Aorta (tissue), 5 donors: ENCODE results near the gene CERS1. TPM values are rescaled to one million over a fixed set of nuclear protein-coding genes. Genes with fewer than 3 reads are reported as not detected.

Experiments used
- ATAC-seq: fragments of 200-7000 bp; cut with Tn5 transposase; one replicate; pipeline ENCODE4 v1.9.1; 2022; ENCODE audit warnings: moderate library complexity; ENCODE audit not compliant: low FRiP score
- DNase-seq, 2 donors: peaks; one replicate each; pipeline ENCODE4 v3.0.0-alpha.2; 2020
- H3K27ac ChIP-seq, 2 donors: one replicate each; pipeline ENCODE4 v1.5.1; 2013; ENCODE audit warnings: low read length in 2 of 2, mild to moderate bottlenecking in 2 of 2, moderate library complexity in 2 of 2, control low read depth in 1 of 2, inconsistent platforms in 1 of 2, low read depth in 1 of 2
- H3K27me3 ChIP-seq, 2 donors: one replicate each; pipeline ENCODE4 v1.6.1; 2013; ENCODE audit warnings: control low read depth in 1 of 2, low read length in 1 of 2, mild to moderate bottlenecking in 1 of 2, moderate library complexity in 1 of 2; ENCODE audit not compliant: insufficient read depth in 2 of 2, control insufficient read depth in 1 of 2
- H3K36me3 ChIP-seq, 2 donors: one replicate each; pipeline ENCODE4 v1.6.1; 2013; ENCODE audit warnings: control low read depth in 1 of 2, low read length in 1 of 2, mild to moderate bottlenecking in 1 of 2; ENCODE audit not compliant: insufficient read depth in 2 of 2, control insufficient read depth in 1 of 2
- H3K4me1 ChIP-seq, 2 donors: one replicate each; pipeline ENCODE4 v1.6.1; 2013; ENCODE audit warnings: low read length in 2 of 2, control low read depth in 1 of 2, mild to moderate bottlenecking in 1 of 2, moderate library complexity in 1 of 2; ENCODE audit not compliant: insufficient read depth in 2 of 2, control insufficient read depth in 1 of 2
- H3K4me3 ChIP-seq, 2 donors: one replicate each; pipeline ENCODE4 v1.5.1; 2013; ENCODE audit warnings: low read length in 2 of 2, control low read depth in 1 of 2, mild to moderate bottlenecking in 1 of 2
- H3K9me3 ChIP-seq: one replicate; pipeline ENCODE4 v1.6.1; 2013; ENCODE audit warnings: mild to moderate bottlenecking, low read length; ENCODE audit not compliant: control insufficient read depth
- WGBS, 2 donors: extraction: QIAGEN DNeasy Blood & Tissue Kit; methylation state at CpG; one replicate each; pipeline ENCODE4 v1.1.7; 2013; 5-methylcytosine and 5-hydroxymethylcytosine counted together
- intact Hi-C, 2 donors: fragments of 100-400 bp; cut with DNase I; formaldehyde crosslinking; loops; one replicate each; pipeline versions ENCODE4 v1.14.2 to v1.15.0; 2022
- long read RNA-seq, 2 donors: library from polyadenylated mRNA; unstranded; transcript quantifications; one replicate each; pipeline ENCODE4 v2.0.0, GENCODE V29; 2020 to 2021
- polyA plus RNA-seq, 2 donors: library from polyadenylated mRNA; stranded (reverse); fragments of 200-250 nt; gene quantifications; one replicate each; pipeline ENCODE4 v1.2.3, GENCODE V29; 2013
- total RNA-seq, 2 donors: library from RNA; stranded (reverse); fragmentation: NEBNext Ultra II Directional; extraction: Animal tissue kit (Norgen Biotek cat#: 25700); gene quantifications; one replicate each; pipeline ENCODE4 v1.2.1, GENCODE V29; 2021
- donor health status: healthy with polysubstance abuse.
- donor health status: Bipolar disorder and iron deficiency.
- donor health status: DM: no; HTN: no; CAD: no.
- donor health status: DM: no; HTN: no; CAD: no.
- donor health status: DM: yes; HTN: yes; CAD: no.

CERS1 gene, protein sequence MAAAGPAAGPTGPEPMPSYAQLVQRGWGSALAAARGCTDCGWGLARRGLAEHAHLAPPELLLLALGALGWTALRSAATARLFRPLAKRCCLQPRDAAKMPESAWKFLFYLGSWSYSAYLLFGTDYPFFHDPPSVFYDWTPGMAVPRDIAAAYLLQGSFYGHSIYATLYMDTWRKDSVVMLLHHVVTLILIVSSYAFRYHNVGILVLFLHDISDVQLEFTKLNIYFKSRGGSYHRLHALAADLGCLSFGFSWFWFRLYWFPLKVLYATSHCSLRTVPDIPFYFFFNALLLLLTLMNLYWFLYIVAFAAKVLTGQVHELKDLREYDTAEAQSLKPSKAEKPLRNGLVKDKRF
- total RNA-seq: 1 to 10 TPM in 1 of 2 donors, under 1 TPM in 1; 0.49 to 3.3 TPM
- polyA plus RNA-seq: 1 to 10 TPM in 1 of 2 donors, under 1 TPM in 1; 0.51 to 1.3 TPM
- long read RNA-seq, donor 1, partial matches to known transcripts: 0 of 1 reads
- long read RNA-seq, donor 1, other reads (novel, unspliced or antisense): 1 of 1 reads
- long read RNA-seq, donor 2, partial matches to known transcripts: 4 of 9 reads
- long read RNA-seq, donor 2, other reads (novel, unspliced or antisense): 0 of 9 reads

DNA sequence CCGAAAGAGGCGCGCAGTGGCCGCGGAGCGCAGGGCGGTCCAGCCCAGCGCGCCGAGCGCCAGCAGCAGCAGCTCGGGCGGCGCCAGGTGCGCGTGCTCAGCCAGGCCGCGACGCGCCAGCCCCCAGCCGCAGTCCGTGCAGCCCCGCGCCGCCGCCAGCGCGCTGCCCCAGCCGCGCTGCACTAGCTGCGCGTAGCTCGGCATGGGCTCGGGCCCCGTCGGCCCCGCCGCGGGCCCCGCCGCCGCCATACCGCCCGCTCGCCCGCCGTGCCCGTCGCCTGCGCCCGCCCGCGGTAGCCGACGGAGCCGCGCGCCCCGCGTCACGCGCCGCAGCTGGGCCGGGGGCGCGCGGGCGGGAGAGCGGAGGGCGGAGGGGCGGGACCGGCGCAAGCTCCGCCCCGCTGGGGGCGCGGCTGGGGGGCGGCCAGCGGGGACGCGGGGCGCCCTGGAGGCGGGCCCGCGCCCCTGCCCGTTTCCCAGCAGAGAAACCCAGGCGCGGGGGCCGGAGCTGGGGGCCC, at the start of gene CERS1:
Gene CERS1 (minus strand): TSS at position 335 of the 518 bp plus-strand sequence. CDS start 86 bp downstream, at position 249.
- DNase-seq (no peak), ATAC-seq (no peak)
- 0 to 1% methylated on average over 13 to 89 of the region's 89 CpGs for WGBS, 2 donors
- Histone ChIP-seq H3K9me3 (no peaks in the 10 kb centered on the region), H3K4me3 (peak within 1 kb of the TSS in 1 of 2 donors; percentile 20), H3K4me1 (no peaks in the 10 kb centered on the region), H3K36me3 (no peaks in the 10 kb centered on the region), H3K27ac (no peak within 1 kb of the TSS), H3K27me3 (no peaks in the 10 kb centered on the region)
- intact Hi-C loops: no loop called here

DNA sequence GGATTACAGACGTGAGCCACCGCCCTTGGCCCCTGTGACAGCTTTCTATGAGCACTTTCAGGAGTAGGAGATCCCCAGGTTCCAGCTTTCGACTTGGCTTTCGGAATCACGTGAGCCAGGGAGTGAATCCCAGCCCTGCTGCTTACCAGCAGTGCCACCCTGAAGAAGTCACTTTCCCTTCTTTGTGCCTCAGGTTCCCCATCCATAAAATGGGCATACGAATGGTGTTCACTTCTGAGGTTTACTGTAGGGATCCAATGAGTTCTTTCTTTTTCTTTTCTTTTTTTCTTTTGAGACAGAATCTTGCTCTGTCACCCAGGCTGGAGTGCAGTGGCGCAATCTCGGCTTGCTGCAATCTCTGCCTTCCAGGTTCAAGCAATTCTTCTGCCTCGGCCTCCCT, 49.3 kb upstream of the CERS1 start:
- Histone ChIP-seq H3K4me3 (no peak overlapping the region), H3K27me3 (no peaks in the 10 kb centered on the region), H3K36me3 (no peaks in the 10 kb centered on the region), H3K9me3 (no peaks in the 10 kb centered on the region), H3K4me1 (no peaks in the 10 kb centered on the region), H3K27ac (no peak overlapping the region)
- ATAC-seq: no peak
- intact Hi-C loops: no loop called here
- no peak for DNase-seq
- WGBS, 2 donors: 91 to 94% methylated on average over 9 of the region's 9 CpGs

DNA sequence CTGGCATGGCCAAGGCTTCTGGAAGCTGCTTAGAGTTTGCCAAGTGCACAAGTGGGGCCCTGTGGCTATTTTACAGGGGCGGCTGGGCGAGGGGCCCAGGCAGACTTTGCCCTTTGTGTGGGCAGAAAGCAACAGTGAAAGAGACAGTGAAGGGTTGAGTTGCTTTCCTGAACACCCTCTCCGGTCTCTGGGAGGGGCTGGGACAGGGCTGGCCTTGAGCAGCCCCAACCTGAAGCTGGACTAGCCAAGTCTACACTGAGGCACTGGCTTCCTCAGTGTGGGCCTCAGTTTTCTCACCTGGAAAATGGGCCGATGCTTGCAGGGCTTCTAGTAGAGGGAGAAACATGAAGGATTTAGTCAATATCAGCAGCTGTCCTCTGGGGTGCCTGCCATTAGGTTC, 47.5 kb upstream of the CERS1 start:
- DNase-seq (no peak), ATAC-seq (no peak)
- intact Hi-C loops: no loop called here
- no peaks in the 10 kb centered on the region for H3K27me3 ChIP-seq
- no peak overlapping the region for H3K27ac ChIP-seq
- H3K4me1 ChIP-seq: no peaks in the 10 kb centered on the region
- WGBS, 2 donors: 74 to 81% methylated on average over 4 of the region's 4 CpGs
- H3K9me3 ChIP-seq: no peaks in the 10 kb centered on the region
- H3K36me3 ChIP-seq: no peaks in the 10 kb centered on the region
- no peak overlapping the region for H3K4me3 ChIP-seq

DNA sequence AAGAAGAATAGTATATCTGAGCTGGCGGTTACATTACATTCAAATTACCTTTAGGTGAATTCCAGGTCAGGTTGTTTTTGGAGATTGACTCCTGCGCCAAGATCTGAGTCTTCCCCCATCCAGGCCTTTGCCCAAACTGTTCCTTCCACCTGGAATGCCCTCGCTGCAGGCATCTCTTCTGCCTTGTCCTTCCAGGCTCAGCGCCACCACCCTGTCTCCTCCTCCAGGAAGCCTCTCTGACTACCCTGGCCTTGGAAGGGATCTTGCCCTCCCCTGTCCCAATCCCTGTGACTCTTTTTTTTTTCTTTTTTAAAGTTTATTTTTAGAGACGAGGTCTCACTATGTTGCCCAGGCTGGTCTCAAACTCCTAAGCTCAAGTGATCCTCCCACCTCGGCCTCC, 46.7 kb upstream of the CERS1 start:
- Histone ChIP-seq H3K36me3 (no peaks in the 10 kb centered on the region), H3K9me3 (no peaks in the 10 kb centered on the region), H3K27ac (no peak overlapping the region), H3K4me1 (no peaks in the 10 kb centered on the region), H3K4me3 (no peak overlapping the region), H3K27me3 (no peaks in the 10 kb centered on the region)
- intact Hi-C loops: no loop called here
- ATAC-seq: no peak
- WGBS, 2 donors: 86 to 88% methylated on average over 6 of the region's 6 CpGs
- DNase-seq: no peak

DNA sequence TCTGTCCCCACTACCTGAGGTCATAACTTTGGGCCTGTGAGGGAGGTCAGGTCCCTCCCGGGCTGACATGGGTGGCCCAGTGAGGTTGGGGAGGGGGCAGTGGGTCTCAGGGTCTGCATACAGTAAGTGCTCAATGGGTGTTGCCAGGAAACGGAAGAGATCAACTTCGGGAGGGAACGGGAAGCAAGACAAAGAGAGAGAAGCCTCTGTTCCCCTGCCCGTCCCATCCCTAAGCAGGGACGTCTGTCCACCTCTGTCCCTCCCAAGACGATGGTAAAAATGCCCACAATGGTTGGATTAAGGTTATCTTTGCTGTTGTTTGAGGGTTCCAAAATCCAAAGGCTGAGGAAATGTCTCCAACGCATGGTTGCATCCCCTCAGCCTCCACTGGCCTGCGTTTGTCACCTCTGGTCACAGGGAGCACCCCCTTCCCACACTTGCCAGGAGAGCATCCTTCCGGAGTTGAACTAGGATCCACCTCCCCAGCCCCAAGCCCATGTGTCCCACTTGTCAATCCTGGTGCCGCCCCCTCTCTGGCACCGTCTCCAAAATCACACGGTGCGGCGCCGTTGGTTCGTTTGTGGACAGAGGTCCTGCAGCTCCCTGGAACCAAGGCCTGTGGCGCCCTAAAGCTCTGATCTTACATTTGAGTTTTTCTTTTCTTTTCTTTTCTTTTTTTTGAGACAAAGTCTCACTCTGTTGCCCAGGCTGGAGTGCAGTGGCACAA, 45.8 kb upstream of the CERS1 start:
- DNase-seq (no peak), ATAC-seq (peak; percentile 30)
- WGBS, 2 donors: 73 to 74% methylated on average over 18 of the region's 18 CpGs
- H3K4me1 ChIP-seq: no peaks in the 10 kb centered on the region
- no peaks in the 10 kb centered on the region for H3K27me3 ChIP-seq
- no peak overlapping the region for H3K27ac ChIP-seq
- H3K4me3 ChIP-seq: no peak overlapping the region
- intact Hi-C loops: loop anchor here in 1 of 2 donors (2.0 kb wide), 1 partner anchor 45 kb away; no protein-coding TSS in a partner anchor
- H3K9me3 ChIP-seq: no peaks in the 10 kb centered on the region
- H3K36me3 ChIP-seq: no peaks in the 10 kb centered on the region

DNA sequence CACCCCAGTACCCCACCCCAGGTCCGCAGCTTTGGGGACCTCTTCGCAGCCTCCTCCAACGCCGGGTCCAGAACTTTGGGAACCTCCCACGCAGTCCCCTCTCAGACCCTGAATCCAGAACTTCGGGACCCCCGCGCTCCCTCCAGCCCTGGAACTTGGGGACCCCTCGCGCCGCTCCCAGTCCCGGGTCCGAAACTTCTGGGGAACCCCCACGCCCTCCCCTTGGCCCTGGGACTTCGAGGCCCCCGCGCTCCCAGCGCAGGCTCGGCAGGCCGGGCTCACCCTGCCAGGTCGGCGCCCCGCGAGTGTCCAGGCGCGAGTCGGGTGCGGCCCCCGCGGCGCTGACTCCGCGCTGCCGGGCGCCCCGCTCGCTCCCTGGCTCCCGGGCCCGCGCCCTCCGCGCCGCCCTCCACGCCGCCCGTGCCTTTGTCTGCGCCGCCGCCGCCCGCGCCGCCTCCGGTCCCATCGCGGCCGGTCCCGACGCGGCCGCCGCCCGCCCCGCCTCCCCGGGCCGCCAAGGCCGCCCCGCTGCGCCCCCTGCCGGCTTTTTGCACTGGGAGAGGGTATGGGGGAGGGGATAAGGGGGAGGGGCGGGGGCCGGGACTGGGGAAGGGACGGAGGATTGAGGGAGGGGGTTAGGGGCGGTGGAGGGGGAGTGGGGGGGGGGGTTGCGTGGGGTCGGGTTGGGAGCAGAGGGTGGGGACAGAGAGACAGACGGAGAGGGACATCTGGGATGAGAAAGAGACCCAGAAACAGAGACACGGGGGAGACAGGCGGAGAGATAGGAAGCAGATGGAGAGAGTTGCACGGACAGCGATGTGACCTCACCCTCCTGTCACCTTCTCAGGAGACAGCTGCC, 45.0 kb upstream of the CERS1 start, which contains the start of gene HOMER3:
Gene HOMER3 (minus strand): TSS at position 449 of the 859 bp plus-strand sequence. CDS start 2,235 bp downstream, outside the sequence.
- WGBS, 2 donors: 2% methylated on average over 47 to 80 of the region's 81 CpGs
- Histone ChIP-seq H3K27me3 (no peaks in the 10 kb centered on the region), H3K9me3 (no peaks in the 10 kb centered on the region), H3K36me3 (no peaks in the 10 kb centered on the region), H3K27ac (no peak within 1 kb of the TSS), H3K4me1 (no peaks in the 10 kb centered on the region), H3K4me3 (peak within 1 kb of the TSS; percentile 81 to 91)
- peak; percentile 82 for ATAC-seq
- peak; percentile 86 to 96 for DNase-seq
- intact Hi-C loops: loop anchor here in 1 of 2 donors (2.0 kb wide), 1 partner anchor 46 kb away; no protein-coding TSS in a partner anchor

DNA sequence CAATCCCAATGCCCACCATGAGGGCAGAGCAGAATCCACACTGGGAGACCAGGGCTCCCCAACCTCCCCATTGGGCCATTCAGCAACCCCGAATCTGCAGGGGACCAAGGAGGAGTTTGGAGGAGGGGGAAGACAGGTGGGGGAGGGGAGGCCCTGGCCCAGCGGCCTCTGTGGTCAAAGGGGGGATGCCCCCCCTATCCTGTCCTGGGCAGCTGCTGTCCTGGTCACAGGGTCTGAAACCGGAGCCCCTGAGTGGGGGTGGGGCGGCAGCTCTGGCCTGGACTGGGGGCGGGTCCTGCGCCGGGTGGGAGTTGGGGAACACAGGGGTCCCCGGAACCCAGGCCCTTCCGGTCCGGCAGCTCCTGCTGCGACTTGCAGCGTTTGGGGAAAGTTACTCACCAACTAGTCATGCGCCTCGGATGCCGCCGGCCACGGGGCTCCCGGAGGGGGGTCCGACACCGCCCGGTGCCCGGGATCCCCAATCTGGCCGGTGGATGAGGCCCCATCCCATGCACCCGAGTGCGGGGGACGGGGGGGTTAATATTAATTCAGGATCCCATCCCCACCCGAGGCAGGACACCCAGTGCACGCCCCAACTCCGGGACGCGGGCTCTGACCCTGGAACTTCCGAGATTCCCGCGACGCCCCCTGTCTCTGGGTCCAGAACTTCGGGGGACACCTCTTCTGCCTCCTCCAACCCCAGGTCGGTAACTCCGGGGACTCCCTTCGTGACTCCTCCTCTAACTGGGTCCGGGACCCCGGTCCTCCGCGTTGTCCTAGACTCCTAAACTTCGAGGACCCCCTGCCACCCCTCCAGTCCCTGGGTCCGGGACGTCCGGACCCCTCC, 44.2 kb upstream of the CERS1 start:
- Histone ChIP-seq H3K9me3 (no peaks in the 10 kb centered on the region), H3K36me3 (no peaks in the 10 kb centered on the region), H3K4me3 (peak overlapping the region; percentile 81 to 91), H3K27me3 (no peaks in the 10 kb centered on the region), H3K4me1 (no peaks in the 10 kb centered on the region), H3K27ac (no peak overlapping the region)
- intact Hi-C loops: loop anchor here in 1 of 2 donors (2.0 kb wide), 1 partner anchor 47 kb away; no protein-coding TSS in a partner anchor
- DNase-seq (peak; percentile 76 to 89), ATAC-seq (peak; percentile 58)
- 0% methylated on average over 45 to 47 of the region's 47 CpGs for WGBS, 2 donors
